ENCODE measurements around the gene CALN1.

Gene CALN1

GRCh38 chr7:72321637-72322036 lies 90.5 kb downstream of the CALN1 start:
- no peak for DNase-seq

- no peak for DNase-seq
These were observed 91.1 kb downstream of the CALN1 start for GRCh38 chr7:72321081-72321480.

- no peak for DNase-seq
These were observed 94.8 kb downstream of the CALN1 start for GRCh38 chr7:72317341-72317740.

GRCh38 chr7:72316148-72316547 lies 96.0 kb downstream of the CALN1 start:
- DNase-seq, result no peak

- no peak for DNase-seq
These were observed 98.2 kb downstream of the CALN1 start for GRCh38 chr7:72313906-72314305.

GRCh38 chr7:72310301-72310700 lies 101.8 kb downstream of the CALN1 start:
- DNase-seq, result no peak

- DNase-seq, result no peak
These were observed 102.7 kb downstream of the CALN1 start for GRCh38 chr7:72309476-72309875.

GRCh38 chr7:72308986-72309385 lies 103.2 kb downstream of the CALN1 start:
- no peak for DNase-seq

GRCh38 chr7:72307566-72307965 lies 104.6 kb downstream of the CALN1 start:
- no peak for DNase-seq

- DNase-seq, result no peak
These were observed 113.2 kb downstream of the CALN1 start for GRCh38 chr7:72298912-72299311.

- no peak for DNase-seq
These were observed 114.0 kb downstream of the CALN1 start for GRCh38 chr7:72298091-72298490.

- DNase-seq, result no peak
These were observed 114.5 kb downstream of the CALN1 start for GRCh38 chr7:72297636-72298035.

GRCh38 chr7:72292794-72293193 lies 119.3 kb downstream of the CALN1 start:
- DNase-seq, result no peak

GRCh38 chr7:72292118-72292517 lies 120.0 kb downstream of the CALN1 start:
- no peak for DNase-seq

- no peak for DNase-seq
These were observed 125.6 kb downstream of the CALN1 start for GRCh38 chr7:72286519-72286918.

- DNase-seq, result no peak
These were observed 128.8 kb downstream of the CALN1 start for GRCh38 chr7:72283309-72283708.

GRCh38 chr7:72281308-72281707 lies 130.8 kb downstream of the CALN1 start:
- no peak for DNase-seq

- no peak for DNase-seq
These were observed 132.9 kb downstream of the CALN1 start for GRCh38 chr7:72279203-72279602.

GRCh38 chr7:72278550-72278949 lies 133.6 kb downstream of the CALN1 start:
- no peak for DNase-seq

GRCh38 chr7:72275382-72276070 lies 136.6 kb downstream of the CALN1 start:
- DNase-seq, result no peak

- no peak for DNase-seq
These were observed 139.7 kb downstream of the CALN1 start for GRCh38 chr7:72272479-72272878.

GRCh38 chr7:72268796-72269195 lies 143.3 kb downstream of the CALN1 start:
- DNase-seq, result no peak

GRCh38 chr7:72268090-72268489 lies 144.0 kb downstream of the CALN1 start:
- no peak for DNase-seq

- no peak for DNase-seq
These were observed 144.8 kb downstream of the CALN1 start for GRCh38 chr7:72267291-72267800.

GRCh38 chr7:72266771-72267170 lies 145.4 kb downstream of the CALN1 start:
- DNase-seq, result no peak
